GM12801 (cell line): ENCODE data around the gene KIDINS220.

Experiments used
- CTCF ChIP-seq: IDR thresholded peaks from one replicate; pipeline ENCODE4 v1.5.1; 2011; ENCODE audit warnings: control low read depth; ENCODE audit not compliant: insufficient read length; ENCODE audit errors: extremely low read depth

KIDINS220 gene

GRCh38 chr2:8877332-8877731 is 39.9 kb upstream of the KIDINS220 start:
- no peak for TF ChIP-seq CTCF

- TF ChIP-seq CTCF: no peak
Measured at GRCh38 chr2:8876628-8877027, 39.2 kb upstream of the KIDINS220 start.

GRCh38 chr2:8872821-8873432 is 35.5 kb upstream of the KIDINS220 start:
- no peak for TF ChIP-seq CTCF

- TF ChIP-seq CTCF: no peak
Measured at GRCh38 chr2:8870441-8870840, 33.0 kb upstream of the KIDINS220 start.

GRCh38 chr2:8867363-8867762 is 29.9 kb upstream of the KIDINS220 start:
- TF ChIP-seq CTCF: no peak

- no peak for TF ChIP-seq CTCF
Measured at GRCh38 chr2:8863331-8863953, 26.0 kb upstream of the KIDINS220 start.

GRCh38 chr2:8862230-8862629 is 24.8 kb upstream of the KIDINS220 start:
- no peak for TF ChIP-seq CTCF
